Ovary (tissue), 3 donors: ENCODE measurements around the gene GNG12.

Source experiments
- CTCF ChIP-seq, 3 donors: fragments of 450-650 bp in 2 of 3; fragments of 200-600 bp in 1 of 3; IDR thresholded peaks; one replicate each; pipeline versions ENCODE4 v1.5.1 to v1.8.0; 2016 to 2022; ENCODE audit warnings: antibody characterized with exemption in 3 of 3, mild to moderate bottlenecking in 1 of 3
- POLR2A ChIP-seq: fragments of 450-650 bp; IDR thresholded peaks from one replicate; pipeline ENCODE4 v1.6.1; 2017; ENCODE audit warnings: antibody characterized with exemption, mild to moderate bottlenecking, moderate library complexity
- donor health status: DM: no; HTN: no; CAD: no.

DNA sequence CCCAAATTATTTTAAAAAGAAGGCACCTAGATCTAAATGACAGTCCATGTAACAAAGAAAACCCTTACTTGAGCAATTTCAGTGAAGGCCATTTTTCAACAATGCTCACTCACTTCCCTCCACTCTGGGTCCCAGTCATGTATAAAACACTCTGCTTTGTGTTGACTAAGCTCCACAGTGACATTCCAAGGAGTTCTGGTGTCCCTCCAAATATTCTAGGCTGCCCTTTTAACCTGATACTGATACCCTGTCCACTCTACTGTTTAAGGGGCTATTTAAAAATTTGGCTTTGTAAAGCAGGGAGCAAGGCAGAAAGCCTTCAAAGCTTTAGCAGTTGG, 73.6 kb downstream of the GNG12 start:
- TF ChIP-seq CTCF (IDR thresholded peaks at IDR 0.05) (no peak), POLR2A (no peak)
